ENCODE measurements around the gene DIPK2A.

The DIPK2A gene

DNA sequence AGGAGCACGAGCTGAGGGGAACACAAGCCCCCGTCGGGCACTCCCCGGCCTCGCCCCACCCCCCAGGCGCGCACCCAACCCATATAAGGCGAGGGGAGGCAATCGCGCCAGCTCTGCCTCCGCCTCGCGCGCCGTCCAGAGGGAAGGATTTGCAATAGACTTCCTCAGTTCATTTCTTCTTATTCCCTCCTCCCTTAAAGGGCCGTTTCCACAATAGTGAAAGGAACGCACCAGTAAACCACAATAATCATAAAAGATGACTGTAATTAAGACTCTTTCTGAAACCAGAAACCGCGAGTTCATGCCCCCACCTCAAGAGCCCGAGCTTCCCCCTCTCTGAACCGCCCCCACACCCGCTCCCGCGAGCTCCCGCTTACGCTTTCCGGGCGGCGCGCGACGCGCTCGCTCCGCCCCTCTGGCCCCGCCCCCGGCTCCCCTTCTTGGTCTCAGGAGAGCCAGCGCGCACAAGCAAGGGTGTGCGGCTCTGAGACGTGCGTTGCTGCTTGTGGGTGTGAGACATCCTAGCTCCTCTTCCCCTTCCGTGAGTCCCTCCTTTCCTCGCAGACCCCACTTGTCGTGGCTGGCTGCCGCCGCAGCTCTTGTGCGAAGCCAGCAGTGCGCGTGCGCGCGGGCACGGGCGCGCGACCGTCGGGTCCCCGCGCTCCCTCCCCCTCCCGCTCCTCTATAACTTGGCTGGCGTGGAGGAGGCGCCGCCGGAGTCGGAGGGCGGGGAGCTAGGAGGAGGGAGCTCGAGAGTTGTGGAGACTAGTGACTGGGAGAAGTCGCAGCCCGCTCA, at the start of gene DIPK2A:
Gene DIPK2A, plus strand, starts transcription at position 465 of the 796 bp plus-strand sequence. CDS start 510 bp downstream, outside the sequence.
- peak; percentile 98 for DNase-seq

GRCh38 chr3:143924522-143925285, 46.9 kb upstream of the DIPK2A start:
- no peak for DNase-seq

GRCh38 chr3:143928056-143928455, 43.6 kb upstream of the DIPK2A start:
- DNase-seq = no peak

- no peak for DNase-seq
These were observed 42.9 kb upstream of the DIPK2A start for GRCh38 chr3:143928541-143929255.

- DNase-seq = no peak
These were observed 36.8 kb upstream of the DIPK2A start for GRCh38 chr3:143934791-143935190.

DNA sequence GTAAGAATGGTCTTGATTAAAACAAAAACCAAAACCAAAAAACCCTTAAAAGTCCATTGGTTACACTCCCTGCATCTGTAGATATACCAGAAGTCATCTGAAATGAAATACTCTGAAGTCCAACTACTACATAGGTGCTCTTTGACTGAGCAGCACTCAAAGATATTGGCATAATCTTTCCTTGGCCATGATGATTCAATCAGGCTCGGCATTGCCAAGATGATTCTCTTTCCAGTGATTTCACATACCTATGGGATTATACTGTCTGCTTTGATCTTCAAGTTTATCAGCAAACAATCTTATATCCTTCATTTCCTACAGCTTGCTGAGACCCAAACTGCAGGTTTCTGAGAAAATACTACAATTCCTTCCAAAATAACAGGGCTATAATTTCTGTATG, 35.9 kb upstream of the DIPK2A start:
- no peak for DNase-seq

GRCh38 chr3:143950810-143951209, 20.8 kb upstream of the DIPK2A start:
- DNase-seq = no peak

DNA sequence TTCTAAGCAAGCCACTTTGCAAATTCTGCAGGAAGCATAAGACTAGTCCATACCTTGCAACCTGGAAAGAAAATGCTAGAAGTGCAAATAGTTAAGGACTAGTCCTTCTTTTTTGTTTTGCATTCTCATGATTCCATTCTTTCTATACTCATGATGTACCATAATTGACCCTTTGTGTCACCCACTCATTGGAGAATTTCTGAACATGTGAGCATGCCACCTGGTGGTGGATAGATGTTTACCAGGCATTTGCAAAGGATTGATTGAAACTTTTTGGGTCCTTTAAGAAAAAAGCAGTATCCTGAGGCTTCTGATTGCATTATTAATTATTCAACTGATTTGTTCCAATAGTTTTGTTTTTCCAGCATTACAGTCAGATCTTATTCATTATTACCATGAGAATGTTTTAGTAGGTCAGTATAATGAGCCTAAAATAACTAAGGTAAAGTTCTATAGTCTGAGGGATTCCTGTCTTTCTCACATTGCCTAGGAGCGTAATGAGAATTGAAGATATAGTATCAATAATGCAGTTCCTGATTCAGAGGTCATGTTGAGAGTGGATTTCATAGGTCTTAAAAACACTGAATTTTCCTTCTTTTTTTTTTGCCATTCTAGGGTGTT, 20.2 kb upstream of the DIPK2A start:
- DNase-seq = peak; percentile 55

DNA sequence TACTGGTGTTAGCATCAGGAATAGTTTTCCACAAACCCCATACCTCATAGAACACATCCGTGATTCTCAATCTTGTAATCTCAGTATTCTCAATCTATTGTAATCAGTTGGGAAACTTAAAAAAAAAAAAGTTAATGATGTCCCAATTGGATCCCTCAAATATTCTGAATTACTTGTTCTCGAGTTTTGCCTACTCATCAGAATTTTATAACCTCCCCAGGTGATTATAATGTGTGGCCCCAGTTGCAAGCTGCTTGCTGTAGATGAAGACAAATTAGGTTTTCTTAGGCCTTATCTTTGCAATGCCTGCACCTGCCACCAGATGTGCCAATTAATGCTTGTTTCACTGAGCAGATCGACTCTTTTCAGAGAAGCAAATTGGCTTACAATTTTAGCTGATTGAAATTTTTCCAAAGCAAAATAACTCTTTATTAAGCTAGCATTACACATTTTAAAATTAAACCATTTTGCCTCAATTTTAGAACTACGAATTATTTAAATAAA, 19.0 kb upstream of the DIPK2A start:
- no peak for DNase-seq

DNA sequence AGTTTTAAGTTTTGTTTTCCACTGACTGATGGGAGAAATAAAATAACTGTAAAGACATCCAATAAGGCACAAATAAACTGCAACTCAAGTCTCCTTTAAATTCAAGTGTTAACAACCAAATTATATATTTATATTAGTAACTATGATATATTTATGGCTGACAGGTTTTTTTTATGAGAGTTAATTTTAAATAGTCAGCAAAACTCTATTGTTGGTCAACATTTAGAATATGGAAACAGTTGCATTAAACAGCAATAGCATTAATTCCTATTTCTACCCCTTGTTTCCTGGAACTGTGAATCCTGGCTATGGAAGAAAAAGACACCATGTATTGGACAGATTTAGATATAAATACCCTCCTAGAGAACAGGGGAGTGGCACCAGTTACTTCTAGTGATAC, 16.5 kb upstream of the DIPK2A start:
- DNase-seq = no peak

- DNase-seq = no peak
These were observed 14.8 kb upstream of the DIPK2A start for GRCh38 chr3:143956838-143957237.

- no peak for DNase-seq
These were observed 14.2 kb upstream of the DIPK2A start for GRCh38 chr3:143957453-143957852.

- DNase-seq = no peak
These were observed 12.7 kb upstream of the DIPK2A start for GRCh38 chr3:143958966-143959365.

DNA sequence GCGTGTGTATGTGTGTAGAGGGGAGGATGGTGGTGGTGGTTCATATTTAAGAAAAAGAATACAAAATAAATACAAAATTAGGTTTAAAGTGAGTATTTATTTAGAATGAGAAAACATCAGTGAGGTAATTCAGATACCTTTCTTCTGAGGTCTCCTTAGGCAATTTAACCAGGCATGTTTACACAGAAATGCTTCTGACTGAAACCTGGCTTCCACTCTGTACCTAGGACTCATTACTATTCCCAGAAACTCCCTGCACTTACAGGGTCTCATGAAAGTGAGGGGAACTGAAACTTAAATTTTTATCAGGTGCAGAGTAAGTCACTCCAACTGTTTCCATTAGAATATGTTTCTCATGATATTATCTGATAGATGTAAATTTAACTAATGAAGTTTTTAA, 10.3 kb upstream of the DIPK2A start:
- DNase-seq = no peak

DNA sequence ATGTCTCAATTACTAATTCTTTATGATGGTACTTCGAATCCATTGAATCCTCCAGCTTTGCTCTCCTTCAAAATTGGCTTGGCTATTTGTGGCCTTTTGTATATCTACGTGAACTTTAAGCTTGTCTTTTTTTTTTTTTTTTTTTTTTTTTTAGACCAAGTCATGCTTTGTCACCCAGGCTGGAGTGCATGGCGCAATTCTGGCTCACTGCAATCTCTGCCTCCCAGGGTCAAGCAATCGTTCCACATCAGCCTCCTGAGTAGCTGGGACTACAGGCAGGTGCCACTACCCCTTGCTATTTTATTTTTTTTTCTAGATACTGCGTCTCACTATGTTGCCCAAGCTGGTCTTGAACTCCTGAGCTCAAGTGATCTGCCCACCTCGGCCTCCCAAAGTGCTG, 7.7 kb upstream of the DIPK2A start:
- DNase-seq = no peak

GRCh38 chr3:143970773-143971358, 757 bp upstream of the DIPK2A start:
- DNase-seq = peak; percentile 78

DNA sequence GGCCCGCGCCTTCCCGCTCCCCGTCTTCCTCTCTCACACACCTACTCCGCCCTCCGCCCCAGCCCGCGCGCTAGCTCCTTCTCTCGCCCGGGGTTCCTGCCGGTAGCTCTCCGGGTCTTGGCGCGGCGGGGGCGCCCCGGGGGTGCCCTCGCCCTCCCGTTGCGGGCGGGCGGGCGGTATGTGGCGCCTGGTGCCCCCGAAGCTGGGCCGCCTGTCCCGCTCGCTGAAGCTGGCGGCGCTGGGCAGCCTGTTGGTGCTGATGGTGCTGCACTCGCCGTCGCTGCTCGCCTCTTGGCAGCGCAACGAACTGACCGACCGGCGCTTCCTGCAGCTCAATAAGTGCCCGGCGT, 507 bp downstream of the DIPK2A start:
- DNase-seq = no peak

GRCh38 chr3:143972505-143973258, 1.1 kb downstream of the DIPK2A start:
- DNase-seq = peak; percentile 90

DNA sequence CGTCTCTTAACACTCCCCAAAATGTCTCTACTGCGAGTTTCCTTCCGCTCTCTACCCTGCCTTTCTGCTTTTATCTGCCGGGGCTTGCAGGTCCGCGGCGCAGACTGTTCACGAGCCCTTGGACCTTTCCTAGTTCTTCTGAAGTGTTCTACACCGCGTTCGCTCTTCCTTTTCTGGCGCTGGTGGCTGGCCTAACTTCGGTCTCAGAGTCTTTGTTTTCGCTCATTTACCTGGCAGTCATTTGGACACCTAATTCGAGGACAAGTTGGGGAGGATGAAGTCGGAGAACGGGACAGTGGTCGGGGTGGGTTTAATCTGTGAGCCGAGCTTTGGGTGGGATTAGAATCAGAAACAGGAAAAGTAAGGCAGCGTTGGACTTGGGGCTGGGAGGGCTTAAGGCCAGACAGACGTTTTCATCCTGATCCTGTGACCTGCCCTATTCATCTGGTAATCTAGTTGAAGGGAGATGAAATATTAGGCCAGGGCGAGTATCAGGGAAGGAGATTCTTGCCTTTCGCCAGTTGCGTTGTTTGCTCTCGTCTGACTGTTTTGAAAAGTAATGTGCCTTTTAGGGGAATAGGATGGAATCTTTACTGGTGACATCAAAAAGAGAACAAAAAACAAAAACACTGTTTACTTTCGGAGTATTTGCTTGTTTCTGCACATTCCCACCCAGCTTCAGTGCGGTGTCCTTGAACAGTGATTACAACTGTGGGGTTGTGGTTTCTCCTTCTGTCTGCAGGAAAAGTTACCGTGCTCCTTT, 1.8 kb downstream of the DIPK2A start:
- DNase-seq = no peak

DNA sequence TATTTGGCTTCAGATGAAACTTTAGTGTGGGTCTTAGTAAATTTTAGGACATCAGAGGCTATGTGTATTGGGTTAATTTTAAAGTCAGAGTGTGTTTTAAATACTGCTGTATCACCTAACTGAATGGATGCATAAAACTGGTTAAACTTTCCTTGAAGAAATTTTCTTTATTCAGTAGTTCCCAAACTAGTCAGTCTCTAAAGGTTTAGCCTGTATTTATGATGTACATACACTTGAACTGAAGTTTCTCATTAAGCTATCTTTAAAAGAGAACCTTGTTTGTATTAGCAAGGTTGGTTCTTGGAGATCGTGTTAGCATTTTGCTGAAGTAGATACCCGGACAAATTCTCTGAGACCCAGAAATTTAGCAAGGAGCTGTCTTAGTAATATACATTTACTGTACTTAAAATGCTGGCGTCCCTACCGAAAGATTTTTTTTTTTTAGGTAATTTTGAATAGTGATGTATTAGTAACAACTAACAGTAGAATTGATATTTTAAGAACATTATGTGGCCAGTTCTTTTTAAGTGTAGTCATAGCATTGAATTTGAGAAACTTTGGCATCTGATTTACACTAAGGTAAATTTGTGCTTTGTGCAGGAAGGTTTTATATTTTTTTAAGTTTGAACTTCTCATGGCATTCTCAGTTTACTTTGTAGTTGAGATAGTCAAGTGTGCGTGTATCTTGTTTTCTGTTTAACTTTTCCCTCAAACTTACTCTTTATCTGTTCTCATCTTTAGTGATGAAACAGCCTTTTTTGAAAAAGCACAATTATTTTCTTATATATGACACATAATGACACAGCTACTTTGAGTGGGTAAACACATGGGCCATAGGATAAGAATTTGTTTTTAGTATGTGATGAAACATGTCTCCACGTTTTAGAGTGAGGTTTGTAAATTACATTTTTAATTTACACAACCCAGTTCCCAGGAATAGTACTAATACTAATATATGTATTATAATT, 2.9 kb downstream of the DIPK2A start:
- no peak for DNase-seq
